Liver (tissue), 9 donors: Measurements from ENCODE around the gene CFAP206. TPM values are rescaled to one million over a fixed set of nuclear protein-coding genes. Genes with fewer than 3 reads are reported as not detected.

Experiments used
- DNase-seq: peaks from one replicate; pipeline ENCODE4 v3.0.0-alpha.2; 2017; ENCODE audit warnings: low spot score
- H3K27ac ChIP-seq, 2 donors: one replicate each; pipeline ENCODE4 v1.7.0; 2013; ENCODE audit warnings: inconsistent platforms in 2 of 2, low read length in 2 of 2, control low read depth in 1 of 2, low read depth in 1 of 2, mild to moderate bottlenecking in 1 of 2
- H3K27me3 ChIP-seq, 4 donors: one replicate each; pipeline versions ENCODE4 v1.6.1 to v1.7.0; 2013; ENCODE audit warnings: low read length in 3 of 4, inconsistent platforms in 1 of 4, mild to moderate bottlenecking in 1 of 4, moderate library complexity in 1 of 4; ENCODE audit not compliant: control insufficient read depth in 4 of 4, insufficient read depth in 4 of 4
- H3K36me3 ChIP-seq, 4 donors: one replicate each; pipeline versions ENCODE4 v1.6.1 to v1.7.0; 2013; ENCODE audit warnings: low read length in 3 of 4, mild to moderate bottlenecking in 3 of 4, low read depth in 1 of 4, moderate library complexity in 1 of 4; ENCODE audit not compliant: control insufficient read depth in 4 of 4, insufficient read depth in 3 of 4
- H3K4me1 ChIP-seq, 4 donors: one replicate each; pipeline versions ENCODE4 v1.6.1 to v1.7.0; 2013; ENCODE audit warnings: low read length in 3 of 4, mild to moderate bottlenecking in 3 of 4, moderate library complexity in 1 of 4; ENCODE audit not compliant: control insufficient read depth in 4 of 4, insufficient read depth in 4 of 4
- H3K4me3 ChIP-seq, 3 donors: one replicate each; pipeline versions ENCODE4 v1.6.1 to v1.7.0; 2013; ENCODE audit warnings: low read length in 3 of 3, control low read depth in 1 of 3, low read depth in 1 of 3, mild to moderate bottlenecking in 1 of 3
- H3K9ac ChIP-seq, 2 donors: one replicate each; pipeline ENCODE4 v1.7.0; 2013; ENCODE audit warnings: low read length in 2 of 2, mild to moderate bottlenecking in 2 of 2, moderate library complexity in 2 of 2, control low read depth in 1 of 2, low read depth in 1 of 2
- H3K9me3 ChIP-seq, 4 donors: one replicate each; pipeline versions ENCODE4 v1.6.1 to v1.7.0; 2013; ENCODE audit warnings: low read length in 3 of 4; ENCODE audit not compliant: control insufficient read depth in 4 of 4
- EGR1 ChIP-seq, 2 donors: IDR thresholded peaks; 2 replicates each; pipeline ENCODE4 v1.6.1; 2016 to 2018; ENCODE audit warnings: antibody characterized with exemption in 2 of 2, low read depth in 2 of 2
- FOXA1 ChIP-seq: IDR thresholded peaks from 2 replicates; pipeline ENCODE4 v1.6.1; 2016; ENCODE audit warnings: antibody characterized with exemption
- FOXA2 ChIP-seq: IDR thresholded peaks from 2 replicates; pipeline ENCODE4 v1.6.1; 2016; ENCODE audit warnings: antibody characterized with exemption
- GABPA ChIP-seq, 2 donors: IDR thresholded peaks in 1 of 2; conservative IDR thresholded peaks in 1 of 2; 2 replicates each; pipeline ENCODE4 v1.6.1; 2016; ENCODE audit warnings: antibody characterized with exemption in 2 of 2, mild to moderate bottlenecking in 1 of 2, moderate library complexity in 1 of 2
- HNF4A ChIP-seq, 2 donors: conservative IDR thresholded peaks; 2 replicates each; pipeline ENCODE4 v1.6.1; 2016; ENCODE audit warnings: antibody characterized with exemption in 2 of 2, mild to moderate bottlenecking in 2 of 2
- HNF4G ChIP-seq: IDR thresholded peaks from 2 replicates; pipeline ENCODE4 v1.6.1; 2016; ENCODE audit warnings: antibody characterized with exemption
- JUND ChIP-seq, 2 donors: IDR thresholded peaks; 2 replicates each; pipeline ENCODE4 v1.6.1; 2016; ENCODE audit warnings: antibody characterized with exemption in 2 of 2
- NR2F2 ChIP-seq: IDR thresholded peaks from 2 replicates; pipeline ENCODE4 v1.6.1; 2016; ENCODE audit warnings: antibody characterized with exemption
- RAD21 ChIP-seq, 2 donors: IDR thresholded peaks; 2 replicates each; pipeline ENCODE4 v1.6.1; 2016; ENCODE audit warnings: antibody characterized with exemption in 2 of 2, mild to moderate bottlenecking in 2 of 2
- REST ChIP-seq: IDR thresholded peaks from 2 replicates; pipeline ENCODE4 v1.6.1; 2016; ENCODE audit warnings: antibody characterized with exemption, mild to moderate bottlenecking
- RXRA ChIP-seq, 2 donors: IDR thresholded peaks; 2 replicates each; pipeline ENCODE4 v1.6.1; 2017 to 2018; ENCODE audit warnings: antibody characterized with exemption in 2 of 2, mild to moderate bottlenecking in 1 of 2
- SP1 ChIP-seq: IDR thresholded peaks from 2 replicates; pipeline ENCODE4 v1.6.1; 2018; ENCODE audit warnings: antibody characterized with exemption, mild to moderate bottlenecking
- TAF1 ChIP-seq: conservative IDR thresholded peaks from 2 replicates; pipeline ENCODE4 v1.6.1; 2016; ENCODE audit warnings: antibody characterized with exemption, mild to moderate bottlenecking
- YY1 ChIP-seq: IDR thresholded peaks from 2 replicates; pipeline ENCODE4 v1.6.1; 2016; ENCODE audit warnings: antibody characterized with exemption, mild to moderate bottlenecking
- WGBS: extraction: QIAGEN DNeasy Blood & Tissue Kit; methylation state at CpG from one replicate; pipeline ENCODE4 v1.1.7; 2013; 5-methylcytosine and 5-hydroxymethylcytosine counted together
- polyA plus RNA-seq, 2 donors: library from polyadenylated mRNA; stranded (reverse) in 1 of 2; unstranded in 1 of 2; fragments of 200-250 nt in 1 of 2; fragments of >200 nt in 1 of 2; fragmentation: Nextera tagmentation in 1 of 2; extraction: Ambion mirVana in 1 of 2; gene quantifications; one replicate each; pipeline versions ENCODE4 v1.2.1 to v1.2.3, GENCODE V29; 2013 to 2015
- total RNA-seq, 2 donors: library from RNA; depleted of rRNA; stranded (reverse); fragments of >200 nt; gene quantifications; one replicate each; pipeline ENCODE4 v1.2.3, GENCODE V29; 2014
- TF ChIP-seq, protein P1 (sequence below): IDR thresholded peaks from 2 replicates; pipeline ENCODE4 v1.6.1; 2016; ENCODE audit warnings: antibody characterized with exemption
- TF ChIP-seq, protein P2 (sequence below): IDR thresholded peaks from 2 replicates; pipeline ENCODE4 v1.6.1; 2016; ENCODE audit warnings: antibody characterized with exemption
- TF ChIP-seq, protein P3 (sequence below): IDR thresholded peaks from 2 replicates; pipeline ENCODE4 v1.6.1; 2016; ENCODE audit warnings: antibody characterized with exemption
- TF ChIP-seq, protein P4 (sequence below): fragments of 150-350 bp; IDR thresholded peaks from 2 replicates; pipeline ENCODE4 v1.5.1; 2017; ENCODE audit warnings: improper control_type of control experiment, low read depth, low read length; ENCODE audit not compliant: missing input control
- donor health status: healthy.
- donor health status: healthy.
- donor health status: healthy.
- donor health status: healthy.
- donor health status: healthy.

The CFAP206 gene
- total and polyA plus RNA-seq, 4 donors, result 0.08 to 0.42 (median 0.11) TPM; not detected in 1

- no peaks in the 10 kb centered on the region for H3K36me3 ChIP-seq
- H3K9me3 ChIP-seq, result no peaks in the 10 kb centered on the region
- peaks cover 0 to 5% (median 0%) of the 10 kb centered on the region in 4 donors for H3K4me1 ChIP-seq
- no peak overlapping the region for H3K4me3 ChIP-seq
- H3K27ac ChIP-seq, result no peak overlapping the region
- 33% methylated on average over 3 of the region's 3 CpGs for WGBS
- H3K27me3 ChIP-seq, result no peaks in the 10 kb centered on the region
- H3K9ac ChIP-seq, result no peak overlapping the region
- DNase-seq, result no peak
- TF ChIP-seq RAD21 (IDR thresholded peaks at IDR 0.05), result peak; percentile 83
- no peak for TF ChIP-seq EGR1 (IDR thresholded peaks at IDR 0.05; ENCODE audit: low read depth in 2 of 2)
- no peak for TF ChIP-seq SP1
- peak; percentile 80 to 90 for TF ChIP-seq RXRA (IDR thresholded peaks at IDR 0.05)
- peak; percentile 54 to 95 for TF ChIP-seq HNF4A (conservative IDR thresholded peaks at IDR 0.05)
- TF ChIP-seq, protein P1, sequence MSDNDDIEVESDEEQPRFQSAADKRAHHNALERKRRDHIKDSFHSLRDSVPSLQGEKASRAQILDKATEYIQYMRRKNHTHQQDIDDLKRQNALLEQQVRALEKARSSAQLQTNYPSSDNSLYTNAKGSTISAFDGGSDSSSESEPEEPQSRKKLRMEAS, result no peak
- peak in 1 of 2 donors; percentile 32 for TF ChIP-seq JUND (IDR thresholded peaks at IDR 0.05)
- TF ChIP-seq HNF4G, result no peak
- peak; percentile 39 for TF ChIP-seq FOXA2
- no peak for TF ChIP-seq REST
- no peak for TF ChIP-seq FOXA1
- no peak for TF ChIP-seq NR2F2
- TF ChIP-seq, protein P2, sequence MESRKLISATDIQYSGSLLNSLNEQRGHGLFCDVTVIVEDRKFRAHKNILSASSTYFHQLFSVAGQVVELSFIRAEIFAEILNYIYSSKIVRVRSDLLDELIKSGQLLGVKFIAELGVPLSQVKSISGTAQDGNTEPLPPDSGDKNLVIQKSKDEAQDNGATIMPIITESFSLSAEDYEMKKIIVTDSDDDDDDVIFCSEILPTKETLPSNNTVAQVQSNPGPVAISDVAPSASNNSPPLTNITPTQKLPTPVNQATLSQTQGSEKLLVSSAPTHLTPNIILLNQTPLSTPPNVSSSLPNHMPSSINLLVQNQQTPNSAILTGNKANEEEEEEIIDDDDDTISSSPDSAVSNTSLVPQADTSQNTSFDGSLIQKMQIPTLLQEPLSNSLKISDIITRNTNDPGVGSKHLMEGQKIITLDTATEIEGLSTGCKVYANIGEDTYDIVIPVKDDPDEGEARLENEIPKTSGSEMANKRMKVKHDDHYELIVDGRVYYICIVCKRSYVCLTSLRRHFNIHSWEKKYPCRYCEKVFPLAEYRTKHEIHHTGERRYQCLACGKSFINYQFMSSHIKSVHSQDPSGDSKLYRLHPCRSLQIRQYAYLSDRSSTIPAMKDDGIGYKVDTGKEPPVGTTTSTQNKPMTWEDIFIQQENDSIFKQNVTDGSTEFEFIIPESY, result no peak
- TF ChIP-seq, protein P3, sequence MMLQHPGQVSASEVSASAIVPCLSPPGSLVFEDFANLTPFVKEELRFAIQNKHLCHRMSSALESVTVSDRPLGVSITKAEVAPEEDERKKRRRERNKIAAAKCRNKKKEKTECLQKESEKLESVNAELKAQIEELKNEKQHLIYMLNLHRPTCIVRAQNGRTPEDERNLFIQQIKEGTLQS, result no peak
- no peak for TF ChIP-seq GABPA (IDR thresholded peaks at IDR 0.05 in 1 of 2, conservative IDR thresholded peaks at IDR 0.05 in 1 of 2)
- TF ChIP-seq, protein P4, sequence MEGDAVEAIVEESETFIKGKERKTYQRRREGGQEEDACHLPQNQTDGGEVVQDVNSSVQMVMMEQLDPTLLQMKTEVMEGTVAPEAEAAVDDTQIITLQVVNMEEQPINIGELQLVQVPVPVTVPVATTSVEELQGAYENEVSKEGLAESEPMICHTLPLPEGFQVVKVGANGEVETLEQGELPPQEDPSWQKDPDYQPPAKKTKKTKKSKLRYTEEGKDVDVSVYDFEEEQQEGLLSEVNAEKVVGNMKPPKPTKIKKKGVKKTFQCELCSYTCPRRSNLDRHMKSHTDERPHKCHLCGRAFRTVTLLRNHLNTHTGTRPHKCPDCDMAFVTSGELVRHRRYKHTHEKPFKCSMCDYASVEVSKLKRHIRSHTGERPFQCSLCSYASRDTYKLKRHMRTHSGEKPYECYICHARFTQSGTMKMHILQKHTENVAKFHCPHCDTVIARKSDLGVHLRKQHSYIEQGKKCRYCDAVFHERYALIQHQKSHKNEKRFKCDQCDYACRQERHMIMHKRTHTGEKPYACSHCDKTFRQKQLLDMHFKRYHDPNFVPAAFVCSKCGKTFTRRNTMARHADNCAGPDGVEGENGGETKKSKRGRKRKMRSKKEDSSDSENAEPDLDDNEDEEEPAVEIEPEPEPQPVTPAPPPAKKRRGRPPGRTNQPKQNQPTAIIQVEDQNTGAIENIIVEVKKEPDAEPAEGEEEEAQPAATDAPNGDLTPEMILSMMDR, result peak; percentile 44
- no peak for TF ChIP-seq TAF1
- no peak for TF ChIP-seq YY1
Observed at GRCh38 chr6:87391334-87391733, 16.4 kb upstream of the CFAP206 start.
